Germinal center (tissue), 1 donor: ENCODE measurements around the gene RAD51B.

Source experiments
- DNase-seq: peaks from one replicate; pipeline ENCODE4 v3.0.0; 2012; ENCODE audit warnings: mixed read lengths, low spot score

Gene RAD51B

GRCh38 chr14:68557648-68558047 is 738.1 kb downstream of the RAD51B start:
- no peak for DNase-seq

GRCh38 chr14:68558096-68558495 is 738.5 kb downstream of the RAD51B start:
- no peak for DNase-seq

- no peak for DNase-seq
Measured at GRCh38 chr14:68559949-68560348, 740.4 kb downstream of the RAD51B start.

GRCh38 chr14:68561531-68562007 is 742.0 kb downstream of the RAD51B start:
- DNase-seq = no peak

- no peak for DNase-seq
Measured at GRCh38 chr14:68562911-68563250, 743.3 kb downstream of the RAD51B start.

GRCh38 chr14:68563251-68564131 is 743.9 kb downstream of the RAD51B start:
- no peak for DNase-seq

- no peak for DNase-seq
Measured at GRCh38 chr14:68564191-68564825, 744.7 kb downstream of the RAD51B start.

- DNase-seq = no peak
Measured at GRCh38 chr14:68564826-68565759, 745.5 kb downstream of the RAD51B start.

GRCh38 chr14:68566075-68566474 is 746.5 kb downstream of the RAD51B start:
- no peak for DNase-seq

GRCh38 chr14:68568907-68569897 is 749.6 kb downstream of the RAD51B start:
- no peak for DNase-seq

DNA sequence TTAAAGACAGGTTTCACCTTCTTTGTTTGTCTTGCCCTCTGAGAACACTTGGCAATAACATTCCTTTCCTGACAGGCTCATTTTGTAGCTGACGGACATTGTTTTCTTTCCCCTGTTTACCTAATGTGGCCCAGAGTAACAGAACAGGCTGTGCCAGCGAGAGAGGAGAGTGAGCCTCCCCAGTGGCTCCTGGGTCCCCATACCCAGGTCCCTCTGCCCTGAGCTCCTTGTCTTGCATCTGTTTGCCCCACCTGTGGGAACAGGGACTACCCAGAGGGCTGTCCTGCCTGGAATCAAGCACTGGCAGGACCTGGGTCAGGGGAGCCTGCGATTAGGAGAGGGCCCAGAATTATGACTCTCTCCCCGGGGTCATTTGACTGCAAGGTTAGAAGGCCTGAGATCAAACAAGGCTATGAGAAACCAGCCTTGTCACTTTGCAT is 750.4 kb downstream of the RAD51B start:
- DNase-seq = no peak

DNA sequence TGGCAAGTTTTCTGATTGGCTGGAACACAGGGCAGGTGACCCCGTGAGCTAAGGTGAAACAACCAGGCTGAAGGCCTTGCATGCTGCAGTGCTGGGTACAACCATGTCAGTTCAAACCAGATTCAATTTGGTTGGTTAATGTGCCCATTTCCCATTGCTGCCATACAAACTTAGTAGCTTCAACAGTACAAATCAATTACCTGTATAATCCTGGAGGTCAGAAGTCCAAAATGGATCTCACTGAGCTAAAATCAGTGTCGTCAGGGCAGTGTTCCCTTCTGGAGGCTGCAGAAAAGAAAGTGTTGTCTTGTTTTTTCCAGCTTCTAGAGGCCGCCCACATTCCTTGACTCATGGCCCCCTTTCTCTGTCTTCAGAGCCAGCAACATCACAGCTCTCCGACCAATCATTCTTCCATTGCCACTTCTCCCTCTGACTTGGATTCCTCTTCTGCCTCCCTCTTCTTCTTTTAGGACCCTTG is 751.6 kb downstream of the RAD51B start:
- no peak for DNase-seq

GRCh38 chr14:68571928-68572525 is 752.4 kb downstream of the RAD51B start:
- no peak for DNase-seq

GRCh38 chr14:68573126-68573525 is 753.5 kb downstream of the RAD51B start:
- no peak for DNase-seq

DNA sequence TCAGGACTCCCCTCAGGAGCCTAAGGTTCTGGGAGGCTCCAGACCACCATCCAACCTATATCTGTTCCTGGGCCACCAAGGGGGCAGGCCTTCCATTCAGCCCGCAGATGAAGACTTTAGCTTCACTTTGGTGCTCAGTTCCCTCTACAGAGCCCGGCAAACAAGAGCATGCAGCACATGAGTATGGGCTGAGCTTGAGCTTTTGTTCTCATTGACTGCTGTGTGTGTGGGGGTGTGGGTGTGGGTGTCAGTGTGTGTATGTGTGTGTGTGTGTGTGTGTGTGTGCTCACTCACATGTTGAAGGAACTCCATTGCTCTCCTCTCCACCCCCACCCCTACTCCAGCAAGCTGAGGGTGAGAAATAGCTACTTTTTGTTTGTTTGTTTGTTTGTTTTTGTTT is 754.1 kb downstream of the RAD51B start:
- DNase-seq = no peak

DNA sequence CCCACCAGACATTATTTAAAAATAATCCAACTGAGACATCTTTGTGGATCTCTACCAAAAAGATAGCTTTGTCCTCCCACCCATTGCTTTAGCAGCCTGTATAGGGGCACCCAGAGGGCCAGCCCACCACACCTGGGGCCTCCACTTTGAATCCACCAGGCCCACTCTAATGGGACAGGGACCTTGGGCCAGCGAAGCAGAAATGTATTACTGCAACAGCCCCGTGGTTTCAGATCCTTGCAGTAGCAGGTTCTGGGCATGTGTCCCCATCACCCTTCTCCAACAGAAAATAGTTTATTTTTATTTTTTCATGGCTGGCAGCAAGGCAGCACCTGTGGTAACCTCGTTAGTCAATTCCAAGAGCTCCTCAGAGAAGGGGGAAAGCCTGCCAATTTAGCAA is 754.9 kb downstream of the RAD51B start:
- no peak for DNase-seq

DNA sequence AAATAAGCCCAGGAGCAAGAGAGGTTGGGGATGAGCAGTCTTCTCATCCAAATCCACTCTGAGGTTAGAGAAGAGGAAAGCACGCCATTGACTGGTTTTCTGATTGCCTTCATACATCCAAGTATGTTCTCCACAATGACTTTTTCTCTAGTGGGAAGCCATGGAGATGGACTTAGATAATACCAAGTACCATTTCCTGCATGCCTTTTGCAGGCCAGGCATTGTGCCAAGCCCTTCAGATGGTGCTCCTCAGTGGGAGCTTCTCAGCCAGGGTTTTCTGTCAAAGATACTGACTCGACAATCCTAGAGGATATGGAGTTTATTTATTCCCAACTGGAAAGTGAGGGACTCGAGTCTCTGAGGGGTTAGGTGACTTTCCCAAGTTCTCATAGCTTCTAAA is 755.3 kb downstream of the RAD51B start:
- DNase-seq = no peak

DNA sequence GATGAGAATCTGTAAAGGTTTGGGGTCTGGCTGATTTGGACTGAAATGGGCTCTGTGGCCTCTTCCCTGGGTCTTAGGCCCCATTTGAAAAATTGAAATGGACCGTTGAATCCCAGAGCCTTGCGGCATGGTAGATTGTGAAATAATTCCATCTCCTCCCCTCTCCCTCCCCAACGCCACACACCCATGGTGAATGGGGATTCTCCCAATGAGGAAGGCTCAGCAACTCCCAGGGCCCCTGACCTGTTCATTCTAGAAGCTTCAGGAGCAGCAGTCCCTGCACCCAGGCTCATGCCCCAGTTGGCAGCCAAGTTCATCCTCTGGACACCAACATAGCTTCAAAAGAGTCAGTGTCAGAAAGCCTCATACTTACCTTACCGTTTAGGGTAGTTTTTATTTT is 755.8 kb downstream of the RAD51B start:
- no peak for DNase-seq

GRCh38 chr14:68576031-68576430 is 756.5 kb downstream of the RAD51B start:
- DNase-seq = no peak

- DNase-seq = no peak
Measured at GRCh38 chr14:68576496-68577244, 757.1 kb downstream of the RAD51B start.
